NCI-H187 (cell line): ENCODE results near the gene REN.

Source experiments
- DNase-seq, 2 experiments: peaks; one replicate each; lab custom pipeline; 2025; lab: John Stamatoyannopoulos, UW

REN gene

GRCh38 chr1:204131978-204132377, 34.2 kb downstream of the REN start:
- DNase-seq, result no peak

GRCh38 chr1:204130981-204131892, 34.9 kb downstream of the REN start:
- no peak for DNase-seq

- DNase-seq, result no peak
Observed at GRCh38 chr1:204130178-204130577, 36.0 kb downstream of the REN start.

- peak; percentile 45 to 63 for DNase-seq
Observed at GRCh38 chr1:204128964-204129896, 36.9 kb downstream of the REN start.

- DNase-seq, result no peak
Observed at GRCh38 chr1:204128464-204128963, 37.6 kb downstream of the REN start.

GRCh38 chr1:204127597-204128242, 38.4 kb downstream of the REN start:
- peak; percentile 40 to 83 for DNase-seq

GRCh38 chr1:204126956-204127355, 39.2 kb downstream of the REN start:
- no peak for DNase-seq

- DNase-seq, result no peak
Observed at GRCh38 chr1:204126386-204126785, 39.8 kb downstream of the REN start.

GRCh38 chr1:204125759-204126351, 40.3 kb downstream of the REN start:
- no peak for DNase-seq

- DNase-seq, result no peak
Observed at GRCh38 chr1:204124639-204125038, 41.5 kb downstream of the REN start.

GRCh38 chr1:204123376-204123775, 42.8 kb downstream of the REN start:
- no peak for DNase-seq

- DNase-seq, result no peak
Observed at GRCh38 chr1:204121840-204122555, 44.1 kb downstream of the REN start.

GRCh38 chr1:204116539-204116938, 49.6 kb downstream of the REN start:
- no peak for DNase-seq

GRCh38 chr1:204115116-204115515, 51.0 kb downstream of the REN start:
- no peak for DNase-seq

GRCh38 chr1:204114606-204115005, 51.5 kb downstream of the REN start:
- DNase-seq, result no peak

GRCh38 chr1:204113896-204114295, 52.2 kb downstream of the REN start:
- no peak for DNase-seq

GRCh38 chr1:204112876-204113730, 53.0 kb downstream of the REN start:
- DNase-seq, result no peak

- DNase-seq, result no peak
Observed at GRCh38 chr1:204110894-204111633, 55.1 kb downstream of the REN start.
